HFF-Myc (cell line): ENCODE results near the gene ONECUT3.

Experiments used
- DNase-seq: peaks from one replicate; pipeline ENCODE4 v3.0.0-alpha.2; 2011; ENCODE audit warnings: low read depth; ENCODE audit errors: extremely low read depth
- H3K4me3 ChIP-seq: replicated peaks from 2 replicates; pipeline ENCODE4 v1.5.1; 2011; ENCODE audit warnings: low read depth, mild to moderate bottlenecking, control low read depth, low read length
- CTCF ChIP-seq: IDR thresholded peaks from 2 replicates; pipeline ENCODE4 v1.5.1; 2012; ENCODE audit warnings: mild to moderate bottlenecking, low read depth, low read length, control low read depth; ENCODE audit errors: missing control alignments

The ONECUT3 gene

GRCh38 chr19:1717200-1717969, 35.9 kb upstream of the ONECUT3 start:
- DNase-seq, result no peak
- no peak overlapping the region for H3K4me3 ChIP-seq
- TF ChIP-seq CTCF, result no peak

- H3K4me3 ChIP-seq, result no peak overlapping the region
- TF ChIP-seq CTCF, result no peak
- no peak for DNase-seq
Measured at GRCh38 chr19:1717970-1718264, 35.4 kb upstream of the ONECUT3 start.

DNA sequence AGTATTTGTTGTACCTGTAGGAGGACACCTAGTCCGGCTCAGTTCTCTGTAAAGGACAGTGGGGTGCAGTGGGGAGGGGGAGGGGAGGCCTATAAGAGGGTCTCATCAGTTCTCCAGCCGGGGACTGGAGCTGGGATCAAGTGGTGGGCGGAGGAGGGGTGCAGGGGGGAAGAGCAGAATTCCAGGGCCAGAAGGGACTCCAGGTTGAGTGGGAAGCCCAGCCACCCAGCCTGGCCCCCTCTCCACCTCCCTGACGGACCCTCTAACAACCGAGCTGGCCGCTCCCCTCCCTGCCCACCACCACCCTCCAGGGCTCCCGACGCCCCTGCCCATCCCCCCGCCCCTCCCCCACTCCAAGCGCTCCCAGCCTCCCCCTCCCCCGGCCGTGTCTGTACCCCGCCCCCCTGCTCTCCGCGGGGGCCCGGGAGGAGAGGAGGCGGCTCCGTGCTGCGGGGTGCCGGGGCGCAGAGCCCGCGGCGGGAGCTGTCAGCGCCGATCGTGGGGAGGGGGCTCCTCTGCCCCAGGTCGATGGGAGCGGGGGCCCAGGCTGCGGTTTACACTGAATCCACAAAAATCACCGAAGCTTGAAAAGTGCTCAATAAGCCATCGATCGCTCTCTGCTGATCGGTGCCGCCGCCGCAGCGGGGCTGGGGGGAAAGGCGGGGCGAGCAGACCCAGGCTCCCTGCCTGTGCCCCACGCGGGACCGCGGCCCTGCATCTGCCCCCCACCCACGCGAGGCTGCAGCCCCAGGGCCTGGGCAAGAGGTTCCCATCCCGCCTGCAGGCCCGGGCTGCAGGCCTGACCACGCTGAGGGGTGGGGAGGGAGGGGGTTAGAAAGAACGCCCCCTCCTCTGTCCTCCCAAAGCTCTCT, 34.6 kb upstream of the ONECUT3 start:
- DNase-seq, result no peak
- no peak for TF ChIP-seq CTCF
- H3K4me3 ChIP-seq, result no peak overlapping the region

DNA sequence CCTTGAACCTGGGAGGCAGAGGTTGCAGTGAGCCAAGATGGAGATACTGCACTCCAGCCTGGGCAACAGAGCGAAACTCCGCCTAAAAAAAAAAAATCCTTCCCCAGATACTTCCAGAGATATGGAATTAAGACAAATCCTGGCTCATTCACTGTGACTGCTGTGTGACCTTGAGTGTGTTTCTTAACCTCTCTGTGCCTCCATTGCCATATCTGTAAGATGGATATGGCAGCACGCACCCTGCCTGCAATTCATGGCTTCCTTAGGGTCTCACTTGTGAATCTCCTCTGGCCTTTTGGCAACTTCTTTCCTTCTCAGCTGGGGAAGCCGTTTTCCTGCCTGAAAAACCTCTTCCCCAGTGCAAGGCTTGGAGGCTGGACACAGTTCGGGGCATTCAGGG, 33.8 kb upstream of the ONECUT3 start:
- no peak overlapping the region for H3K4me3 ChIP-seq
- no peak for TF ChIP-seq CTCF
- DNase-seq, result no peak

DNA sequence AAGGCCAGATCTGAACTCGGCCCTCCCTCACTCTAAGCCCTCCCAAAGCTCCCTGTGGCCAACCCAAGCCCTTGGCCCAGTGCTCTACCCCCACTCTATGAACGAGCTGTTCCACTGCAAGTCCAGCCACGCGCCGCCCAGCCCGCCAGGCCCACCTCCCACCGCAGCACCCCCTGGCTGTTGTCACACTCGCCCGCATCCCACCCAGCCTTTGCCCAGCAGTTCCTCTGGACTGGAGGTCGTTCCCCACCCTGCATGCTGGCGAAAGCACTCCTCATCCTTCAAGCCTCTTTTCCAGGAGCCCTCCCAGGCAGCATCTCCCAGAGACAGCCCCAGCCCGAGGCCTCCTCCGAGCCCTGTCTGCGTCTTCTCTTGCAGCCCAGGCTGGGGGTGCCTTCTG, 33.1 kb upstream of the ONECUT3 start:
- H3K4me3 ChIP-seq, result no peak overlapping the region
- no peak for TF ChIP-seq CTCF
- no peak for DNase-seq

DNA sequence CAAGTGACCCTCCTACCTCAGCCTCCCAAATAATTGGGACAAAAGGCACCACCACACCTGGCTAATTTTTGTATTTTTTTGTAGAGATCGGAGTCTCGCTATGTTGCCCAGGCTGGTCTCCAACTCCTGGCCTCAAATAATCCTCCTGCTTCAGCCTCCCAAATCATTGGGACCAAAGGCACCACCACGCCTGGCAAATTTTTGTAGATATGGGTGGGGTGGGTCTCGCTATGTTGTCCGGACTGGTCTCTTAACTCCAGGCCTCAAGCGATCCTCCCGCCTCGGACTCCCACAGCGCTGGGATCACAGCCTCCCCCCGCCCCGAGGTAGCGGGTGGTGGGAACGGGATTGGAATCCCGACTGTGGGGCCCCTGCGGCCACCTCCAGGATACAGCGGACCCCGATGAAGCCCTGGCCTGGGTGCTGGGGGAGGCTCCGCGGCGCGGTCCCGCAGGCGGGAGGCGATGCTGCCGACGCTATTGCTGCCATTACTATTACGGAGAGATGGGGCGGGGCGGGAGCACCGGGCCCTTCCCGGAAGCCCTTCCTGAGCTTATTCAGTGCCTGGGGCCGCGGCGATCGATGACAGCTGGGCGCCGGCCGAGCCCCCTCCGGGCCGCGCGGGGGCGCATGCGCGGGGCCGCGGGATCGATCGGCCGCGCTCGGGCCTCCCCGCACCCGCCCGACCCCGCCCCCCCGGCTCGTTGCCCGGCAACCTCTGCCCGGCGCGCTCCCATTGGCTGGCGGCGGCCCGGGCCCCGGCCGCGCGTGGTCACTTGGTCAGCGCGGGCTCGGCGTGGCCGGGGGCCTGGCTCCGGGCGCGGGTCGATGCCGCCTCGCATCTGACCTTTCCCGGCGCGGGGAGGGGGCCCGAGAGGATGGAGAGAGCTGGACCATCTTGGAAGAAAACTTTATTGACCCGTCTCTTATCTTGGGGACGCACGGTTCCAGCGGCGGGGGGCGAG, 27.9 kb upstream of the ONECUT3 start:
- TF ChIP-seq CTCF, result no peak
- peak overlapping the region; percentile 43 for H3K4me3 ChIP-seq
- no peak for DNase-seq
